TTC549 (cell line): ENCODE results near the gene ZDHHC23.

Source experiments
- FAIRE-seq: peaks from 2 replicates; lab custom pipeline; 2012; peaks lifted over from hg19 to GRCh38; lab: Jason Lieb, UNC

Gene ZDHHC23

DNA sequence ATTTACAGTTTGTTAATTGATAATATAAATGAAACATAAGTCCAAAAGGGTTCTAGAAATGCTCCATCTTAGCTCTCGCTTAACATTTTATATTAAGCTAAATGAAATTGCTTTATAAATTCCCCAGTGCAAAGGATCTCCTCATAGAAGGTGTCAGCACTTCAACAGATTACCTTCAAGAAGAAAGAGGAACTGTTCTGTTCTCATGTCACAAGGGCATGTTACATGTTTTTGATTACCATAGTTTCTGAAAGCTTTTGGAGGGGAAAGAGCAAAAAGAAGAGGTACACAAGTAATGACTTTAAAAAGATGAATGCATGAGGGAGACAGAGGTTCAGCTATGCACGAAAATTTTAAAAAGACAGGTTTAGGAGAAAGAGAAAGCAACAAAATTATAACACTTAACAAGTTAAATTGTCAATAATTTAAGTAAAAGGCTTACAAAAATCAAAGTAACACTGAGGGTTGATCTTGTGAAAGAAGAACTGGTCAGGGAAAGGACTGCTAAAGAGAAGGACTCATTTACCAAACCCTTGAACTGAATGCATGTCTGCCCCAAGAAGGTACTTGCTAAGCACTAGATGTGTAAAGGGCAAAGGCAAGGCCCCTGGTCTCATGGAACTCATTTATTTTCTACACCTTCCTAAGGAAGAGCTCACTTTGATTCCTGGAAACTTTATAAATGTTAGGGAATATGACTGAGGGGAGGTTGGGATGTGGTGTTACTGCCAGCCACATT is 63.4 kb downstream of the ZDHHC23 start:
- FAIRE-seq, result no peak
